ENCODE data around the gene PLEKHM1.

Gene PLEKHM1

DNA sequence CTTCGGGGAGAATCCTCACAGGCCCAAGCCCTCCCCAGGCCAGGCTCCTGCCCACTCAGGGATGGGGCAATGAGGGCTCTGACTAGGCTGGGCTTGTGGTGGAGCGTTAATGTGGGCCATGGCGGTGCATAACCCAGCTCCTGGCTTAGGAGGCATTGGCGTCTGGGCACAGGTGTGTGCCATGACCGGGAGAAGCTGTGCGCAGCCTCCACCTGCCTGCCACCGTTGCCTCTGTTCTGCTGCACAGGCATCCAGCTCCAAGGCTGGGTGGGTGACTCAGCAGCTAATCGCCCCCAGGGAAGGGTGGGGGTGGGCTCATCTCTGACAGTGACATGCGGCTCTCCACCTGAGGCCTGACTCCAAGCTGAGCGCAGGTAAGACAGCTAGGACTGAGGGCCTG lies 54.4 kb downstream of the PLEKHM1 start:
- no peaks in the 10 kb centered on the region; a peak in 1 of 22 replicates for H3K27me3 ChIP-seq
- H3K9me3 ChIP-seq (replicated peaks in 1 of 11): no peaks in the 10 kb centered on the region
- TF ChIP-seq Cebpa-rat (IDR thresholded peaks at IDR 0.05): no peak
- H3K4me1 ChIP-seq: peaks cover 36 to 97% (median 93%) of the 10 kb centered on the region in 10 experiments
- H3K9ac ChIP-seq: peak overlapping the region in 6 of 11 experiments; percentile 36 to 67 (median 58); a peak in 9 of 22 replicates
- H3K4me3 ChIP-seq: no peak overlapping the region; a peak in 1 of 20 replicates
- peak overlapping the region in 10 of 11 experiments; percentile 59 to 100 (median 100); a peak in 19 of 22 replicates for H3K4me2 ChIP-seq
- peak overlapping the region in 4 of 11 experiments; percentile 24 to 72 (median 64); a peak in 3 of 22 replicates for H3K27ac ChIP-seq
- peaks cover 0 to 45% (median 31%) of the 10 kb centered on the region in 11 experiments; a peak in 16 of 22 replicates for H3K36me3 ChIP-seq
- peaks cover 0 to 51% (median 10%) of the 10 kb centered on the region in 11 experiments; a peak in 12 of 22 replicates for H4K20me1 ChIP-seq

DNA sequence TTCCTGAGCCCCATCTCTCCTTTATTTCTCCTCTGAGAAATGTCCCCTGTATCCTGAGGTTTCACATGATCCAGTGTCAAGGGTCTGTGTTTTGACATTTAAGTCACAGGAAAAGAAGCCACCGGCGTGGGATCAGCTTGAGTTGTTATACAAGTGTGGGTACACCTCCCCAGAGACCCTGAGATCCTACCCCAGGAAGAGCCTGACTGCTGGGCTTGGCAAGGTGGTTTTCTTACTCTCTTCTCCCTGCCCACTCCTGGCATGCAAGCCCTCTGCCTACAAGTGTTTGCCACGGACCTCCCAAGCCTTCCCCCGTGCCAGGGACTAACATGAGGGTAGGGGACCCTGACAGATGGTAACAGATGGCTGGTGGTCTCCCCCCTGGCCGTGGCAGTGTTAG lies 55.0 kb downstream of the PLEKHM1 start:
- no peaks in the 10 kb centered on the region; a peak in 1 of 22 replicates for H3K27me3 ChIP-seq
- H3K27ac ChIP-seq: peak overlapping the region in 3 of 11 experiments; percentile 23 to 72 (median 24); a peak in 6 of 22 replicates
- peaks cover 0 to 46% (median 11%) of the 10 kb centered on the region in 11 experiments; a peak in 13 of 22 replicates for H4K20me1 ChIP-seq
- peak overlapping the region in 10 of 11 experiments; percentile 44 to 100 (median 100); a peak in 21 of 22 replicates for H3K4me2 ChIP-seq
- no peak overlapping the region for H3K4me3 ChIP-seq
- peaks cover 0 to 45% (median 31%) of the 10 kb centered on the region in 11 experiments; a peak in 16 of 22 replicates for H3K36me3 ChIP-seq
- peaks cover 42 to 97% (median 93%) of the 10 kb centered on the region in 10 experiments for H3K4me1 ChIP-seq
- H3K9ac ChIP-seq: peak overlapping the region in 6 of 11 experiments; percentile 36 to 67 (median 58); a peak in 10 of 22 replicates
- no peak for TF ChIP-seq Cebpa-rat (IDR thresholded peaks at IDR 0.05)
- no peaks in the 10 kb centered on the region for H3K9me3 ChIP-seq (replicated peaks in 1 of 11)

DNA sequence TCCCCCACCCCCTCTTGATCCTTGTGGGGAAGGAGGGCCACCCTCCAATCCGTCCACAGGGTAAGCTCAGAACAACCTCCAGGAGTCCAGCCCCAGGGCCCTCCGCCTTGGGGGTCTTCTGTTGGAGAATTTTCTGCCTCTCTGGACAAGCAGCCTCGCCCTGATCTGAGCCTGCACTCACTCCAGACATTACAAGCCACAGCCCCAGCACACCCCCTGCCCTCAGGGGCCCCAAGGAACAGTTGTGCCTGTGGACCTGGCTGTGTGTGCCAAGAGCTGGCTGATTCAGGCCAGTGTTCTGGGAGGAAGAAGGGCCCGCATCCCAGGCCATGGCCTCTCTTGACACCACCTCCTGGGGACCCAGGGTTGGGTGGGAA lies 57.4 kb downstream of the PLEKHM1 start:
- Histone ChIP-seq H3K27me3 (no peaks in the 10 kb centered on the region; a peak in 1 of 22 replicates), H3K27ac (peak overlapping the region in 9 of 11 experiments; percentile 29 to 87 (median 74); a peak in 17 of 22 replicates), H3K36me3 (peaks cover 0 to 35% (median 26%) of the 10 kb centered on the region in 11 experiments; a peak in 17 of 22 replicates), H3K4me1 (peaks cover 64 to 97% (median 93%) of the 10 kb centered on the region in 10 experiments), H3K4me2 (peak overlapping the region; percentile 97 to 100 (median 99)), H3K9ac (peak overlapping the region in 9 of 11 experiments; percentile 45 to 85 (median 79); a peak in 13 of 22 replicates), H3K4me3 (peak overlapping the region in 6 of 10 experiments; percentile 68 to 80 (median 71); a peak in 7 of 20 replicates), H4K20me1 (peaks cover 0 to 49% (median 22%) of the 10 kb centered on the region in 11 experiments; a peak in 14 of 22 replicates), H3K9me3 (replicated peaks in 1 of 11) (no peaks in the 10 kb centered on the region)
- TF ChIP-seq Cebpa-rat (IDR thresholded peaks at IDR 0.05): no peak

DNA sequence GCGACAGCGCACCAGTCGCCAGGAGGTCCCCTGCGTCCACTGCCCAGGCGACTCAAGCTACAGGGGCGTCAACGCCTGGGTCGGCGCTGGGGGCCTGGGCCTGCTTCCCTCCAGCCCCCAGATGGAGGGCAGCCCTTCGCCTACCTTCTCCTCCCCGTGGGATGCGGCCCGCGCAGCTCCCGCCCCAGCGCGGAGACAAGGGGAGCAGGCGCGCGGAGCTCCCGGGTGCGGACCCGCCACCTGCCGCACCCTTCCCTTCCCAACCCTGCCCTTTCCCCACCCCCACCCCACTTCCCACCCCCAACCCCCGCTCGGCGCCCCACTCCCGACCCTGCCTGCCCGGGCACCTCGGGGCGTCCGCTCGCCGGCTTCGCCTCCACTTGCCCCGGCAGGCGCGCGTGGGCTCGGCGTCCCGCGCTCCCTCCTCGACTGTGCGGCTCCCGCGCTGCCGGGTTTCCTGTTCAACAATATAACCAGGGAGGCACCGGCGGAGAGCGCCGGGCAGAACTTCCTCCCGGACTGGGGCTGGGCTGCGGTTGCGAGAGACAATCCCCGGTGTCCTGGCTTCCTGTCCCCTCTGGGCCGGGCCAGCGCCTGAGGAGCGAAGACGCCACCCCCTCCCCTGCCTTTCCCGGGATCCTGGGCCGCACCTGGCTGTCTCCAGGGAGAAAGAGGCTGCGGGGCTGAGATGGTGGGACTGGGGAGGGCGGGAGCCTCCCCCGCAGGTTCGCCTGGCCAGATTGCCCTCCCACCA lies 57.9 kb downstream of the PLEKHM1 start, which contains the start of gene ARHGAP27:
ARHGAP27 (minus strand) TSS at position 466 of the 754 bp plus-strand sequence. CDS start 2,591 bp downstream, outside the sequence.
- H3K4me1 ChIP-seq: peaks cover 66 to 97% (median 93%) of the 10 kb centered on the region in 10 experiments
- H3K27me3 ChIP-seq: no peaks in the 10 kb centered on the region; a peak in 1 of 22 replicates
- H4K20me1 ChIP-seq: peaks cover 3 to 49% (median 20%) of the 10 kb centered on the region in 11 experiments; a peak in 15 of 22 replicates
- peak within 1 kb of the TSS; percentile 59 to 80 (median 70) for H3K4me3 ChIP-seq
- H3K4me2 ChIP-seq: peak within 1 kb of the TSS; percentile 97 to 100 (median 99)
- no peak for TF ChIP-seq Cebpa-rat (IDR thresholded peaks at IDR 0.05)
- peaks cover 0 to 32% (median 24%) of the 10 kb centered on the region in 11 experiments; a peak in 17 of 22 replicates for H3K36me3 ChIP-seq
- H3K27ac ChIP-seq: peak within 1 kb of the TSS; percentile 32 to 87 (median 73); a peak in 21 of 22 replicates
- peak within 1 kb of the TSS; percentile 73 to 85 (median 77) for H3K9ac ChIP-seq
- H3K9me3 ChIP-seq (replicated peaks in 1 of 11): no peaks in the 10 kb centered on the region

DNA sequence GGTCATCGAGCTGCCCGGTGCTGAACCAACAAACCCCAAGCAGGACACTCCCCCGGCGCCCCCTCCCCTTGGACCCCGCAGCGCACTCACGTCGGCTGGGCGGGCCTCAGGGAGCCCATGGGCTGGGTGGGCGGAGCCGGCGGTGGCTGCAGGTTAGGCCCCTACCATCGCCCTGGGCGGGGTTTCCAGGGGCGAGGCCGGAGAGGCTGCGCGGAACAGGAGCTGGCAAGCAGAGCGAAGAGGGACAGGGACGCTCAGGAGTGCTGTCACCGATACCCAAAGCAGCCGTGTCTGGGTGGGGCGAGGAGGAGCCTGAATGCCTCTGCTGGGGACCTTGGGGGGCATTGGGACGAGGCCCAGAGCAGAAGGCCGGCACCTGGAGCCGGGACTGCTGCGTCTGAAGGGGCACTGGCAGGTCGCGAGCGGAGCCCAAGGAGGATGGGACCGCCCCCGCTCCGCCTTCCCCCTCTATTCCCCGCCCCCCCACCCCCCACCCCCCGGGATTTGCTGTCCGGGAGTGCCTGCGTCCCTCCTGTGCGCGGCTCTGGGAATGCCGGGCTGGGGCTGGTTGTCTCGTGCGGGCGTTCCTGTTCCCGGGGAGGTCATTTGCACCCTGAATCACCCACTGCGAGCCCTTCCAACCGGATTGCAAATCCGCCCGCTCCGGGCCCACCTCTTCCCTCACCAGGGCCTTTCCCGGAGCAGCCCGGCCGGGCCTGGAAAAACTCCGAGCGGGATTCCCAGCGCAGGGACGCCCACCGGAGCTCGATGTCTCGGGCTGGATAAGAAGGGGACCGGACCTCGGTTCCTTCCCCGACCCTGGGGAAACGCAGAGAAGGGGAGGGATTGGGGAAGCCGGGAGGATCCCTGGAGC lies 58.8 kb downstream of the PLEKHM1 start:
- peak overlapping the region; percentile 32 to 87 (median 73); a peak in 21 of 22 replicates for H3K27ac ChIP-seq
- no peaks in the 10 kb centered on the region; a peak in 1 of 22 replicates for H3K27me3 ChIP-seq
- H4K20me1 ChIP-seq: peaks cover 10 to 49% (median 25%) of the 10 kb centered on the region in 11 experiments; a peak in 14 of 22 replicates
- H3K36me3 ChIP-seq: peaks cover 0 to 28% (median 18%) of the 10 kb centered on the region in 11 experiments; a peak in 17 of 22 replicates
- peaks cover 66 to 97% (median 93%) of the 10 kb centered on the region in 10 experiments for H3K4me1 ChIP-seq
- peak overlapping the region; percentile 97 to 100 (median 99) for H3K4me2 ChIP-seq
- no peaks in the 10 kb centered on the region for H3K9me3 ChIP-seq (replicated peaks in 1 of 11)
- H3K4me3 ChIP-seq: peak overlapping the region; percentile 59 to 80 (median 70)
- peak overlapping the region; percentile 73 to 85 (median 77) for H3K9ac ChIP-seq
- no peak for TF ChIP-seq Cebpa-rat (IDR thresholded peaks at IDR 0.05)

DNA sequence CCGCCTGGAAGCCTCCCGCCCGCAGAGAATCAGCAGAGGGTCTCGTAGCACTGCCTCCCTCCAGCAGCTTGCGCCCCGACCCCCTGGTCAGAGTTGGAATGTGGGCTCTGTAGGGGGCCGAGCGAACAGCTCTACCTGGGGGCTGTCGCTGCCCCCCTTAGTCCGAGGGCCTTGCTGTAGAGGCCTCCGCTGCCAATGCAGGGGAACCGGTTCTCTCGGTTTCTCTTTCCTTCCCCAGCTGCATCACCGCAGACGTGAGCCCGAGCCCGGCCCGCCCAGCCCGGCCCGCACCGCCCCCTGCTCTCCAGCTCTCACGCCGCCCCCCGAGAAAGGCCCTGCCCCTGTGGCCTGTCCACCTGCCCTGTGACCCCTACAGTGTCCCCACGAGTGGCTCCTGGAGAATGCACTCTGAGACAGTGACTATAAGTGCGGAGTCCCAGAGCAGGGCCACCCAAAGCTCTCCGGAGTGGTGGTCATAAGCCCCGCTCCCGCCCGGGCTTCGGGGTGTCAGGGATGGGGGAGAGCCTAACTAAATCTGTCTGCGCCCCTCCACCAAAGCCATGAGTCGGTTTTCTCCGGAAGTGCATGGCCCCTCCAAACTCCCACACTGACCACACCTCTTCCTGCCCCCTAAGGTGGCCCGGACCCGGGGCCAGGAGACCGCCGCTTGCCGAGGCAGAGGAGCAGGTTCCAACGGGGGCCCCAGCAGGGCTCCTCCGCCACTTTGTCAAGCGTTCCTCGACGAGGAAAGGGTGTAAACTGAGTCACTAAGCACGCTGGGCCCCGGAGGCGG lies 59.6 kb downstream of the PLEKHM1 start:
- no peak for TF ChIP-seq Cebpa-rat (IDR thresholded peaks at IDR 0.05)
- peak overlapping the region in 10 of 11 experiments; percentile 27 to 90 (median 70); a peak in 19 of 22 replicates for H3K27ac ChIP-seq
- peaks cover 7 to 49% (median 24%) of the 10 kb centered on the region in 11 experiments; a peak in 15 of 22 replicates for H4K20me1 ChIP-seq
- no peaks in the 10 kb centered on the region for H3K9me3 ChIP-seq (replicated peaks in 1 of 11)
- H3K36me3 ChIP-seq: peaks cover 0 to 20% (median 9%) of the 10 kb centered on the region in 11 experiments; a peak in 15 of 22 replicates
- H3K4me3 ChIP-seq: peak overlapping the region; percentile 59 to 80 (median 70)
- H3K4me1 ChIP-seq: peaks cover 69 to 97% (median 93%) of the 10 kb centered on the region in 10 experiments
- H3K9ac ChIP-seq: peak overlapping the region; percentile 64 to 85 (median 77); a peak in 21 of 22 replicates
- no peaks in the 10 kb centered on the region; a peak in 1 of 22 replicates for H3K27me3 ChIP-seq
- H3K4me2 ChIP-seq: peak overlapping the region; percentile 97 to 100 (median 99)

Data from BLaER1 treated with 17β-estradiol and CSF1 and Interleukin-3, amounts not matched to agents 10 nM and 100 nM (cell line).